HepG2 (cell line): ENCODE data around the gene COL18A1. TPM values are rescaled to one million over a fixed set of nuclear protein-coding genes. Genes with fewer than 3 reads are reported as not detected.

Experiments
- CEBPZ ChIP-seq: IDR thresholded peaks from 2 replicates; pipeline ENCODE4 v1.6.1; 2012; ENCODE audit warnings: low read length, improper control_type of control experiment
- CENPBD1 ChIP-seq: sonication (generic); formaldehyde crosslinking; IDR thresholded peaks from 2 replicates; pipeline ENCODE4 v1.8.0; 2022; ENCODE audit warnings: missing genetic modification reagents, low read depth, mild to moderate bottlenecking, borderline replicate concordance
- ESRRA ChIP-seq: sonication (generic); formaldehyde crosslinking; IDR thresholded peaks from 2 replicates; pipeline ENCODE4 v1.5.1; 2020; ENCODE audit warnings: mild to moderate bottlenecking, low read depth, missing genetic modification reagents
- HBP1 ChIP-seq: IDR thresholded peaks from 2 replicates; pipeline ENCODE4 v1.6.1; 2016; ENCODE audit warnings: low read depth, control low read depth
- HNRNPH1 ChIP-seq: fragments of 200-400 bp; formaldehyde crosslinking; optimal IDR thresholded peaks from 2 replicates; pipeline ENCODE3; 2017; ENCODE audit warnings: mild to moderate bottlenecking, low read depth, low read length
- KDM6A ChIP-seq: IDR thresholded peaks from 2 replicates; pipeline ENCODE4 v1.6.1; 2016; ENCODE audit warnings: low read depth
- LBX2 ChIP-seq: sonication (generic); formaldehyde crosslinking; IDR thresholded peaks from 2 replicates; pipeline ENCODE4 v1.5.0; 2020; ENCODE audit warnings: missing genetic modification reagents, mild to moderate bottlenecking, borderline replicate concordance
- RORA ChIP-seq: sonication (generic); formaldehyde crosslinking; IDR thresholded peaks from 2 replicates; pipeline ENCODE4 v1.5.0; 2020; ENCODE audit warnings: mild to moderate bottlenecking, missing genetic modification reagents, moderate library complexity
- SMC3 ChIP-seq: IDR thresholded peaks from 2 replicates; pipeline ENCODE4 v1.6.1; 2011; ENCODE audit warnings: low read length, improper control_type of control experiment
- TIGD3 ChIP-seq: sonication (generic); formaldehyde crosslinking; IDR thresholded peaks from 2 replicates; pipeline ENCODE4 v1.5.1; 2020; ENCODE audit warnings: mild to moderate bottlenecking, missing genetic modification reagents, borderline replicate concordance
- USF2 ChIP-seq, 2 experiments: sonication (generic) in 1 of 2; formaldehyde crosslinking in 1 of 2; IDR thresholded peaks; 2 replicates each; pipeline versions ENCODE4 v1.5.1 to v1.6.1; 2011 to 2020; ENCODE audit warnings: borderline replicate concordance in 1 of 2, low read depth in 1 of 2, low read length in 1 of 2, mild to moderate bottlenecking in 1 of 2, missing genetic modification reagents in 1 of 2, moderate library complexity in 1 of 2
- ZBTB10 ChIP-seq: sonication (generic); formaldehyde crosslinking; IDR thresholded peaks from 2 replicates; pipeline ENCODE4 v1.4.0; 2020; ENCODE audit warnings: missing genetic modification reagents, borderline replicate concordance
- ZMYM4 ChIP-seq: sonication (generic); formaldehyde crosslinking; IDR thresholded peaks from 2 replicates; pipeline ENCODE4 v1.8.1; 2023; ENCODE audit warnings: mild to moderate bottlenecking, missing genetic modification reagents
- ZNF543 ChIP-seq: sonication (generic); formaldehyde crosslinking; IDR thresholded peaks from 2 replicates; pipeline ENCODE4 v1.4.0; 2020; ENCODE audit warnings: mild to moderate bottlenecking, missing genetic modification reagents
- ZNF546 ChIP-seq: sonication (generic); formaldehyde crosslinking; conservative IDR thresholded peaks from 2 replicates; pipeline ENCODE4 v1.8.1; 2023; ENCODE audit warnings: mild to moderate bottlenecking, missing genetic modification reagents
- polyA plus RNA-seq, 8 experiments: library from polyadenylated mRNA; depleted of rRNA in 3 of 8; stranded (reverse) in 7 of 8; unstranded in 1 of 8; fragments of >200 nt; fragmentation: Illumina TruSeq in 4 of 8; extraction: Trizol in 4 of 8; gene quantifications; 2 replicates each; pipeline versions ENCODE4 v1.2.1 to v1.2.3, GENCODE V29; 2011 to 2016; ENCODE audit warnings: low read depth in 4 of 8, missing spikeins in 1 of 8, mixed read lengths in 1 of 8; ENCODE audit not compliant: insufficient read depth in 1 of 8
- total RNA-seq, 5 experiments: library from RNA; depleted of rRNA; stranded (reverse); fragments of >200 nt; fragmentation: Illumina TruSeq; extraction: Trizol; gene quantifications; 2 replicates each; pipeline ENCODE4 v1.2.3, GENCODE V29; 2016; ENCODE audit warnings: low read depth in 1 of 5

The COL18A1 gene
- total and polyA plus RNA-seq, 2 of the 13 experiments (the other 11 are each of a cell fraction or from before 2014, with no cell fraction given), result 79.0 to 102 TPM

GRCh38 chr21:45528981-45529784 lies 124.2 kb downstream of the COL18A1 start (continued):
- no peak for TF ChIP-seq TIGD3 (CRISPR knock-in tag)
- no peak for TF ChIP-seq ZMYM4 (CRISPR knock-in tag)
- no peak for TF ChIP-seq ZBTB10 (CRISPR knock-in tag)
- TF ChIP-seq HBP1 (CRISPR knock-in tag), result no peak
- TF ChIP-seq ZNF543 (CRISPR knock-in tag), result no peak
- no peak for TF ChIP-seq RORA (CRISPR knock-in tag)
- TF ChIP-seq HNRNPH1, result no peak
- TF ChIP-seq ESRRA, result peak; percentile 85
- TF ChIP-seq LBX2, result no peak
- peak; percentile 65; the same call in 1 of the 2 replicates for TF ChIP-seq KDM6A (CRISPR knock-in tag)
- TF ChIP-seq CENPBD1 (CRISPR knock-in tag), result no peak
- TF ChIP-seq ZNF546 (CRISPR knock-in tag), result no peak
- TF ChIP-seq CEBPZ, result no peak
- TF ChIP-seq USF2 (IDR thresholded peaks at IDR 0.05; ENCODE audit: low read depth, low read length), result no peak
- peak; percentile 35; the same call in 1 of the 2 replicates for TF ChIP-seq USF2 (CRISPR knock-in tag; IDR thresholded peaks at IDR 0.05; ENCODE audit: borderline replicate concordance)
- no peak for TF ChIP-seq SMC3
